NCI-H2227 (cell line): Measurements from ENCODE around the gene C5orf63.
"Not testable (repeated sequence)": the region's sequence is repeated elsewhere in the genome, so short reads cannot be mapped to it uniquely, and the experiment has no call there.

Source experiments
- DNase-seq: peaks from one replicate; lab custom pipeline; 2025; ENCODE audit not compliant: unreplicated experiment; lab: John Stamatoyannopoulos, UW

C5orf63 gene

GRCh38 chr5:127010362-127010761 lies 62.9 kb downstream of the C5orf63 start:
- DNase-seq = no peak

GRCh38 chr5:127009784-127010183 lies 63.5 kb downstream of the C5orf63 start:
- DNase-seq = no peak

DNA sequence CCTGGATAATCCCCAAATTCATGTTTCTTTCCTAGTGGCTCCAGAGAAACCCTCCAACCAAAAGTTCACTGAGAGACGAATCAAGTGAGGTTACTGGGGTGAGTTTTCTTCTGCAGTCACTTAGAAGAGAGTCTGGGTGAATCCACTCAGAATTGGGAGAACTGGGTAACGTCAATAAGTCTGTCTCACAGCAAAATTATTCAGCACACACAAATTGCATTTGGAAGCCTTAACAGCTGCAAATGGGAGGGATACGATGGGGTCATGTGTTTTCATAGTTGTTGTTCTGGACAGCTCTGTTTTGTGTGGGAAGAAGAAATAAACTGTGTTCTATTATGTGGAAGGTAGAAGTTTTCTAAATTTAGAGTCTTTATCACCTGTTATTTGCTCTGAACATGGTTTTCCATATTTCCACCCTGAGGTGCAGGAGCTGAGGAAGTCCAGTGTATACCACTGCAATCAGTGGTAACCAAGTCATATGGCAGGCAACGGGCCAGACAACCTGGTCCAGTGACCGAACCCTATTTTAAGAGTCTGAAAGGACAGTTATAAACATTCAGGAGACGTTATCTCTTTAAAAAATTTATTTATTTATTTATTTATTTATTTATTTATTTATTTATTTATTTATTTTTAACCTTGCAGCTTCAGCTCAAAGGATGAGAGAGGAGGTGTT lies 64.9 kb downstream of the C5orf63 start:
- no peak for DNase-seq

GRCh38 chr5:127007522-127007921 lies 65.8 kb downstream of the C5orf63 start:
- no peak for DNase-seq

GRCh38 chr5:127006744-127007143 lies 66.6 kb downstream of the C5orf63 start:
- DNase-seq = no peak

GRCh38 chr5:127005282-127005681 lies 68.0 kb downstream of the C5orf63 start:
- DNase-seq = not testable (repeated sequence)

DNA sequence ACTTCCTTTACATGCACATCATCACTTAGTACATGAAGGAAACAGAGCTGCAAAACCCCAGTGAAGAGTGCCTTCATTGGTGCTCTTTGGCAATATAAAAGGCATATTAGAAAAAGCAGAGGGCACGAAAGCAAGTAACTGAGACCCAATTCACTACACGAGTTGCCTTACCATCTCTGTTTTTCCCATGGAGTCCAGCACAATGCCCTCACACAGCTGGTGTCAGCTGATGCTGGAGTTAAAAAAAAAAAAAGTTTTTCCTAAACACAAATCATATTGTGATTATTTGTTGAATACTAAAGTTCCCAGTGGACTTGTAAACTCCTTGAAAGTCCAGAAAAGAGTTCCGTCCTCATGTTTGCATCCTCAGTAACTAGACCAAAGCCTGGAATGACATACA lies 68.6 kb downstream of the C5orf63 start:
- DNase-seq = no peak

DNA sequence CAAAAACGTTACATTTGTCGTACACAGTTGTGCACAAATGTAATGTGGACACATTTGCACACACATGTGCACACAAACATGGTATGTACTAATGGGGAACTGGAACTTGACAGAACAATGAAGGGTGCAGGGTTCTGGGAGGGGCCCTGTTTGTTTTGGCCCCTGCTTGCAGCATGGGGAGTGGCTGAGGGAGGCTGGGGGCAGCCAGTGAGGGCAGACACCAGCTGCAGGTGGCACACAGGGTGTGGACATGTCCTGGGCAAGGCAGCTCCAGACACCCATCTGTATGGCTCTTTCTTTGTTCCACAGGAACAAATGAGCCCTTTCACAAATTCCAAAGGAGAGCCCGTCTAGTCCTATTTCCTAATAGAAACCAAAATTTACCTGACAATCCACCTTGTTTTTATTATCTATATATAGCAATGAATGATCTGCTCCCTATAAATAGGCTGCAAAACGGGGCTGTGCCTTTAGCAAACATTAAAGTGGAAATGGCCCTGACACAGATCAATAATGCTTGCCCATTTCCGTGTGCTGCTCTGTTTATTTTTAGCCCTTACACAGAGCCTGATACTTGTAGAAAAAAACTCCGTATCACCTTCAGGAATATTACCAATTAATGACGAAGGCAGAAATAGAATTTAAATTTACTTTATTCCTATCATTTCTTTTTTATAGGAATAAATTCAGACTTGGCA lies 69.4 kb downstream of the C5orf63 start:
- no peak for DNase-seq

DNA sequence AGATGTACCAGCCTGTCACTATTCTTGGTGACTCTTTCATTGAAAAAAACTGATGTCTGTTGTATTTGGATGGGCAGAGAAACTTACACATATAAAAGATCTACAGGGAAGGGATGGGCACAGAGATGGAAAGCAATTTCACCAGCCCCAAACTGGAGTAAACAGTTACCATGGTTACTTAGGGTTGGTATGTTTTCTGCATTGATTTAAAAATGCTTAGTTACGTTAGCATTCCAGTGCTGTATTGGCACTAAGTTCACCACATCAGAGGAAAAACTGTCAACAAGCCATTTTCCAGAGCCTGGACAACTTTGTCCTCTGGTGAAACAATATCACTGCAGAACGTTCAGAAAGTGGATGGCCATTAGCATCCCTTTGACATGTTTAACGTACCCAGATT lies 70.9 kb downstream of the C5orf63 start:
- DNase-seq = no peak

- no peak for DNase-seq
Observed at GRCh38 chr5:127001621-127002296, 71.5 kb downstream of the C5orf63 start.
